NCI-H2029 treated with DMSO at 0.1 percent for 48 hours (cell line): ENCODE measurements around the gene SLC49A3.

Experiments used
- DNase-seq: peaks from one replicate; lab custom pipeline; 2025; lab: John Stamatoyannopoulos, UW

The SLC49A3 gene

GRCh38 chr4:632196-632790, 56.7 kb downstream of the SLC49A3 start:
- no peak for DNase-seq
